IgD-negative memory B cell (primary cell): Measurements from ENCODE around the gene RAB30. TPM values are rescaled to one million over a fixed set of nuclear protein-coding genes. Genes with fewer than 3 reads are reported as not detected.

ENCODE experiments used
- H3K27ac Mint-ChIP-seq, 3 donors: one replicate each; pipeline ENCODE4 v1.8.0; 2020 to 2022; ENCODE audit warnings: mild to moderate bottlenecking in 3 of 3, mixed read lengths in 3 of 3, moderate library complexity in 1 of 3
- H3K27me3 Mint-ChIP-seq: one replicate; pipeline ENCODE4 v1.8.0; 2021; ENCODE audit warnings: mixed read lengths
- H3K36me3 Mint-ChIP-seq: one replicate; pipeline ENCODE4 v1.8.0; 2020; ENCODE audit warnings: mild to moderate bottlenecking, mixed read lengths
- H3K4me1 Mint-ChIP-seq, 3 donors: one replicate each; pipeline ENCODE4 v1.8.0; 2020 to 2022; ENCODE audit warnings: mixed read lengths in 3 of 3, mild to moderate bottlenecking in 1 of 3
- H3K4me3 Mint-ChIP-seq, 4 donors: one replicate each; pipeline ENCODE4 v1.8.0; 2020 to 2022; ENCODE audit warnings: mild to moderate bottlenecking in 4 of 4, mixed read lengths in 4 of 4, moderate library complexity in 3 of 4
- H3K9me3 Mint-ChIP-seq, 3 donors: one replicate each; pipeline ENCODE4 v1.8.0; 2020 to 2021; ENCODE audit warnings: mixed read lengths in 3 of 3, mild to moderate bottlenecking in 1 of 3
- polyA plus RNA-seq: library from polyadenylated mRNA; unstranded; fragments of 300-500 nt; fragmentation: Illumina TruSeq; gene quantifications from one replicate; pipeline ENCODE4 v1.2.3, GENCODE V29; 2021

RAB30 gene
- polyA plus RNA-seq, 1 donor from 2014 or later, result 39.4 TPM

DNA sequence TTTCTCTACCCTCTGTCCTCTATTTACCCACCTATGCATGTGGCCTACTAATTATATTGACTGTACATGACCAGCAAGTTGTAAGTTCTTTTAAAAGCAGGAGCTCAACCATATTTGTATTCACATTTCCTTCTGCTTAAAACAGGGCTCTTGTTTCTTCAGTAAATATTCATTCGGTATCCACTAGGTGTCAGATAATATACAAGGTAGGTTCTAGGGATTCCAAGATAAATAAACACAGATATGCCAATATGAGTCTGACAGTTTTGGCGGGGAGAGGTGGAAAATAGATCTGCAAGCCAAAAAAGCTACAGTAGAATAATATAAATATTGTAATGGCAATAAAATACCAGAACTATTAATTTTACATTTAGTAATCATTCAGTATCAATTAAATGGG lies 15.3 kb upstream of the RAB30 start:
- Mint-ChIP-seq H3K4me3 (no peak overlapping the region), H3K36me3 (no peaks in the 10 kb centered on the region), H3K9me3 (no peaks in the 10 kb centered on the region), H3K27ac (peak overlapping the region in 1 of 3 donors; percentile 7), H3K4me1 (peaks cover 6 to 29% (median 6%) of the 10 kb centered on the region in 3 donors), H3K27me3 (no peaks in the 10 kb centered on the region)

DNA sequence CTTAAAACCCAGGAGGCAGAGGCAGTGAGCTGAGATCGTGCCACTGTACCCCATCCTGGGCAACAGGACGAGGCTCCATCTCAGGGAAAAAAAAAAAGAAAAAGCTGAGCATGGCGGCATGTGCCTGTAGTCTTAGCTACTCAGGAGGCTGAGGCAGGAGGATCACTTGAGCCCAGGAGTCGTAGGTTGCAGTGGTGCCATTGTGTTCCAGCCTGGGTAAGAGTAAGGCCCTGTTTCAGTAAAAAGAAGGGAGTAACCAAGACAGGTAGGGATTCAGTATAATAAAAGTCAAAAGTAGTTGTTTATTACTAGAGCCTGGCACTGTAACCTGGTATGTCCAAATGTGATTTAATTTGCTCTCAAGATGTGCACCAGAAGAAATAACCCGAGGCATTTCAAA lies 8.1 kb upstream of the RAB30 start:
- Mint-ChIP-seq H3K27me3 (no peaks in the 10 kb centered on the region), H3K4me3 (no peak overlapping the region), H3K27ac (peak overlapping the region in 1 of 3 donors; percentile 2), H3K36me3 (no peaks in the 10 kb centered on the region), H3K9me3 (no peaks in the 10 kb centered on the region), H3K4me1 (peaks cover 8 to 20% (median 13%) of the 10 kb centered on the region in 3 donors)

DNA sequence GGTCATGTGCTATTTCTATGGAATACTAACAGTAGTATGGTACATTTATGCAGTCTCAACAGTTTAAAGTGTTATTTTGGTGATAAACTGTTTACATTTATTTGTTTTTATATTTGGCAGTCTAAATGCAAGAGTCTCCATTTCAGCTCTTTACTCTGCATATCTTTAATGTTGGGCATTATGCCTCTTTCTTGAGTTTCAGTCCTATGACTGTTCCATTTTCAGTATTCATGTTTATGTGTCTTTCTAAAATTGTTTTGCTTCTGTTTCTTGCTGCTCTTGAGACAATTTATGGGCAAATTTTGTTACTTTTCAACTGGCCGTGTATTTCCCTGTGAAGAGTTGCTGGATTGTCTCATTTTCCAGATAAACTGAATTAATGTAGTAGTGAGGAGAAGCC lies 6.6 kb upstream of the RAB30 start:
- no peaks in the 10 kb centered on the region for H3K9me3 Mint-ChIP-seq
- peaks cover 14 to 28% (median 21%) of the 10 kb centered on the region in 3 donors for H3K4me1 Mint-ChIP-seq
- H3K27me3 Mint-ChIP-seq, result no peaks in the 10 kb centered on the region
- peak overlapping the region; percentile 42 to 89 (median 61) for H3K27ac Mint-ChIP-seq
- H3K36me3 Mint-ChIP-seq, result peaks cover 4% of the 10 kb centered on the region
- H3K4me3 Mint-ChIP-seq, result peak overlapping the region in 1 of 4 donors; percentile 44

DNA sequence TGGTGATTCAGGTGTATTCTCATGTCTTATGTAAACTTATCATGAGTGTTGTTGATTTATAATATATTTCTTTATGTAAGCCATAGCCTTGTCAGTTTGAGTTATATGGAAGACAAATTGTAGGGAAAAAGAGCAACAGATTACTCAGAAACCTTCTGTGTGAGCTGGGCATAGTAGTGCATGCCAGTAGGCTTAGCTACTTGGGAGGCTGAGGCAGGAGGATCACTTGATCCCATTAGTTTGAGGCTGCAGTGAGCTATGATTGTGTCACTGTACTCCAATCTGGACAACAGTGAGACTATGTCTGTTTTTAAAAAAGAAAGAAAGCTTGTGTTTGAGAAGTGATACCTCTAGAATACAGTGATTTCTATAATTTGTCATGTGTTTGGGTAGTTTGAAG lies 2.2 kb upstream of the RAB30 start:
- Mint-ChIP-seq H3K9me3 (no peaks in the 10 kb centered on the region), H3K27me3 (no peaks in the 10 kb centered on the region), H3K27ac (no peak overlapping the region), H3K36me3 (peaks cover 4% of the 10 kb centered on the region), H3K4me3 (no peak overlapping the region), H3K4me1 (peaks cover 18 to 36% (median 33%) of the 10 kb centered on the region in 3 donors)

DNA sequence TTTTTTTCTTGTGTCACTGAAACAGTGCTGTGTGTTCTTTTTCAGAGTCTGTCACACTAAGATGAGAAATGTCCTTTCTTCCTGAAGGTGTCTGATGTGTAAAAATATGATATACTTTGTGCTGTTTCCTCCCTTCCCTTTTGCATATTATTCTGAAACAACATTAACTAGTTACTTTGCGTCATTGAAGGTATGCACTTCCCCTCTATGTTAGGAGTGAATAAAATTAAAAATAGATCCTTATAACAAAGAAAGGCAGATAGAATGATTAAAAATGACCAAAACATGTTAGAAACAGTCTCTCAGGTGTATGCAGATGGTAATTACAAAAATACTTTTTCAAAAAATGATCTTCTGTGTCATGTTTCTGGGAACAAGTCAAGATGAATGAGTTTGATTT lies 1.6 kb upstream of the RAB30 start:
- H3K27me3 Mint-ChIP-seq, result no peaks in the 10 kb centered on the region
- peaks cover 4% of the 10 kb centered on the region for H3K36me3 Mint-ChIP-seq
- no peak overlapping the region for H3K4me3 Mint-ChIP-seq
- H3K4me1 Mint-ChIP-seq, result peaks cover 25 to 39% (median 35%) of the 10 kb centered on the region in 3 donors
- no peaks in the 10 kb centered on the region for H3K9me3 Mint-ChIP-seq
- no peak overlapping the region for H3K27ac Mint-ChIP-seq

DNA sequence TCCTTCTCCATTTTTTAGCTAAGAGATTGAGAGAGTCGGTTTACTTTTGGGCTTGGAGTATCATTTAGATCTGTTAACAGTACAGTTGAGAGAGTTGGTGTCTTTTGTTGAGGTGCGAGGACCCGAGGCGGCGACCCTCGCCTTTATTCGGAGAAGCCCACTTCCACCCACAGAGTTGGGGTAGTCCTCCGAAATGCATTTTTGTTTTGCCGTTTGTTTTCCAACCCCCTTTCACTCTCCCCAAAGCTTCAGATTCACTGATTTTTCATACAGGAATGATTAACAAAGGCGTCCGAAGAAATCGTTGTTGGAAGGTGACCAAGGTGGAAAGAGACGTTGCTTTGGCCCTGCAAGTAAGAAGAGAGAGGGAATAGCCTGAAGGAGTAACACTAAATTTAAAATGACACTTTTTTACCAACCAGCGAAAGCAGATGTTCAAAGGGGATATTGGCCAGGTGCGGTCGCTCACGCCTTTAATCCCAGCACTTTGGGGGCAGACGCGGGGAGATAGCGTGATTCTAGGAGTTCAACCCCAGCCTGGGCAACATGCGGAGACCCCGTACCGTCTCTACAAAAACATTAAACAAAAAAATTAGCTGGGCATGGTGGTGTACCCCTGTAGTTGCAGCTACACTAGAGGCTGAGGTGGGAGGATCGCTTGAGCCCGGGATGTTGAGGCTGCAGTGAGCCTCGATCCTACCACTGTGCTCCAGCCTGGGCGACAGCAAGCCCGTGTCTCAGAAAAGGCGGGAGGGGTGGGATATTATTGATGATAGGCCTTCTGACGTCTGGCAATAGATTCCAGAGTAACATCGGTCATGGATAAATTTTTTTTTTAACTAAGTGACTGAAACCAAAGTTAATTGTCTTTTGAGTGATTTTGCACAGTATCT lies 899 bp upstream of the RAB30 start:
- peaks cover 26 to 42% (median 39%) of the 10 kb centered on the region in 3 donors for H3K4me1 Mint-ChIP-seq
- H3K4me3 Mint-ChIP-seq, result no peak overlapping the region
- H3K27ac Mint-ChIP-seq, result no peak overlapping the region
- H3K27me3 Mint-ChIP-seq, result no peaks in the 10 kb centered on the region
- H3K9me3 Mint-ChIP-seq, result no peaks in the 10 kb centered on the region
- peaks cover 4% of the 10 kb centered on the region for H3K36me3 Mint-ChIP-seq

DNA sequence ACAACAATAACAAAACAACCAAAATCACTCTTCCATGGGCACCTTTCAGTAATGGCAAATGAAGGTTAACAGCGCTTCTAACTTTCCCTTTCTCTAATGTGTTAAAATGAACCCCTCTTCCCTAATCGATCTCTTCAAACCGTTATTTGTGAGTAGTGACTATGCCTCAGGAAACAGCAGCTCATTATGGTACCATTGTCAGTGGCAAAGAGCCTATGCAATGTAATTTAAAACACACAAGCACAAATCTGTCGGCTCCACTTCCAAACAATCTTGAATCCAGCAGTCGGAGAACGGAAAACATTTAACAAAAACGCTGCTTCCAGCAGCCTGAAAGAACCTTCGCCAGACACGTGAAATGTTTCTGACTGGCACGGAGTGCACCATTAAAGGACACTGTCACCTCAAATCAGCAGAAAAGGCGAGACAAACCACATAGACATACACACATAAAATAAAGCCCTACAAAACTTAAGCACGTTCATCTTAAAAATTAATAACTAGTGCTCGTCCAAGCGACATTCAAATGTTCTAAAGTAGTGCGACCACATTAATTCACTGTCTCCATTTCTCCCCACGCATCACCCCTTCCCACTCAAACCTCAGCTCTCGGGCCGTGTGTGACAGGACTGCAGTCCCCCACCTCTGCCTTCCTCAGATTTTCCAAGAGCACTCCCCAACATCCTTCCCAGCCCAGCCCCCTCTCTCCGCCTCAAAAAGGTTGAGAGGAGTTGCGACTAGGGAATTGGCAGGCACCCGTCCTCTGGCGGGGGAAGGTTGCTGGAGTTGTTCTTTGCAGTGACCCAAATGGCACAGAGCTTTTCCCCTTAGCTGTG lies 748 bp downstream of the RAB30 start:
- no peaks in the 10 kb centered on the region for H3K27me3 Mint-ChIP-seq
- peaks cover 26 to 53% (median 51%) of the 10 kb centered on the region in 3 donors for H3K4me1 Mint-ChIP-seq
- H3K27ac Mint-ChIP-seq, result no peak overlapping the region

DNA sequence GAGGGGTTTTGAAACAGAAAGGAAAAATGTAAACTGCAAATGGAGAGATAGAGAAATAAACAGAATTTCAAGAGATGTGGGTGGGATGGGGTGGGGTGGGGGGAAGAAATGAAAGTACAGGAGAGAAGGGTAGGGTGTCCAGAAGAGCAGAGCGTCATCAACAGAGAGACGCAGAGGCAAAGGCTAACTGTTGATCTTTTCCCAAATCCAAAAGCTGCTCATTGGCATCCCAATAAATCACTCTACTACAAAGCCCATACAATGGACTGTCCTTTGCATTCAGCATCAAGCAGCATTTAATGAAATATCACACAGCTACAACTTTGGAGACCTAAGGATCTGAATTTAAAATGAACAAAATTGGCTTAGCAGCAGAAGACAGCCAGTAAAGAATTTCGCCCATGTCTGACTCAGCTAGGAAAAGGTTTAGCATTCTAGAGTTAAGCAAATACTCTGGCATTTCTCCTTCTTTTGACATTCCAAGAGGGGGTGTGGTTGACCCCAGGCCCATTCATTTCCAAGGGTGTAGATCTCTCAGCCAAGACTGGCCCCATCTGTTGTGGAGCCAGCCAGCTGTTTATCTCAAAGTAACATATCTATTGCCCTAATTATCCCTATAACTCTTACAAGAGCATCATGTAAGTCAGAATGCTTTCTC lies 1.5 kb downstream of the RAB30 start:
- peaks cover 4% of the 10 kb centered on the region for H3K36me3 Mint-ChIP-seq
- no peak overlapping the region for H3K4me3 Mint-ChIP-seq
- no peaks in the 10 kb centered on the region for H3K27me3 Mint-ChIP-seq
- no peaks in the 10 kb centered on the region for H3K9me3 Mint-ChIP-seq
- peaks cover 26 to 56% (median 56%) of the 10 kb centered on the region in 3 donors for H3K4me1 Mint-ChIP-seq
- peak overlapping the region; percentile 81 to 92 (median 86) for H3K27ac Mint-ChIP-seq

More for the DNA sequence above, 748 bp downstream of the RAB30 start:
- Mint-ChIP-seq H3K36me3 (peaks cover 4% of the 10 kb centered on the region), H3K9me3 (no peaks in the 10 kb centered on the region), H3K4me3 (no peak overlapping the region)

DNA sequence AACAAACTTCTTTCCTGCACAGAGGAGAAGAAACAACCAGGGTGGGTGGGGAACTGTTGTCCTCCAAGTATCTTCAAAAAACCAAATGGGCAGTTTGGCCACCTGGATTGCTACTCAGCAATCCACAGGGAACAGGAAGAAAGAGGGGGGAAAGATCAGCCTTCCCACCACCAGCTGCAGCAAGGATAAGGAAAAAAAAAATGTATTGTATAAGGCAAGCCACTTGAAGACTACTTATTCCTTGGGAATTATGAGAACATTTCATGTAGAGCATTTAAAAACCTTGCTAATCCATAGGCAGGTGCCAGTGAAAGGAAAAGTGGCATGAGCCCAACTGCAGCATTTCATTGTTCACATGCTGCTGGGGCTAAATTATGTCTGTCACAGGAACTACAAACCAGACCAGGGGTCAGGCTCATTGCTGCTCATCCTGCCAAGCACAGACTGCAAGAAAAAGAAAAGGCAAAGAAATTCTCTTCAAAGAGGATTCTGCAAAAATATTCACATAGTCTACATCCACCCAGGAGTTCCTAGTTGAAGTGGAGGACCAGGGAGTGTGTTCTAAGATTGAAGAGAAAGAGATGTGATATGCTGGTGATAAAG lies 2.2 kb downstream of the RAB30 start:
- Mint-ChIP-seq H3K27me3 (no peaks in the 10 kb centered on the region), H3K4me1 (peaks cover 31 to 58% (median 57%) of the 10 kb centered on the region in 3 donors), H3K36me3 (peaks cover 6% of the 10 kb centered on the region), H3K9me3 (no peaks in the 10 kb centered on the region), H3K27ac (peak overlapping the region; percentile 68 to 92 (median 86)), H3K4me3 (no peak overlapping the region)

DNA sequence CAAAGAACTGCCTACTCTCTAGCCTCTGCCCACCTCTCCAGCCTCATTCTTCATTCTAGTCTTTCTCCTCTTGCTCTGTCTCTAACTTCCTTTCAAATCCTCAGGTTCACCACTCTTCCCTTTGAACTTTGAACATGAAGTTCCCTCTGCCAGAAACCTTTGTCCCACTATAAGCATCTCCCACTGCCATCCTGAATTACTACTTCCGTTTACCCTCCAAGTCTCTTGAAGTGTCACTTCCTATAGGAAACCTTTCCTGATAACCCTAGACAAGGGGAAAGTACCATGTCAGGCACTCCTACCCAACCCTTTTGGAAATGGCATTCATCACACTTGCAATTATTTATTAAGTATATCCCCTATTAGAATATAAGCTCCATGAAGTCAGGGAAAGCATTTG lies 3.1 kb downstream of the RAB30 start:
- Mint-ChIP-seq H3K36me3 (peaks cover 6% of the 10 kb centered on the region), H3K27me3 (no peaks in the 10 kb centered on the region), H3K4me1 (peaks cover 32 to 61% (median 60%) of the 10 kb centered on the region in 3 donors), H3K9me3 (no peaks in the 10 kb centered on the region), H3K4me3 (peak overlapping the region in 1 of 4 donors; percentile 6), H3K27ac (peak overlapping the region; percentile 36 to 86 (median 55))

DNA sequence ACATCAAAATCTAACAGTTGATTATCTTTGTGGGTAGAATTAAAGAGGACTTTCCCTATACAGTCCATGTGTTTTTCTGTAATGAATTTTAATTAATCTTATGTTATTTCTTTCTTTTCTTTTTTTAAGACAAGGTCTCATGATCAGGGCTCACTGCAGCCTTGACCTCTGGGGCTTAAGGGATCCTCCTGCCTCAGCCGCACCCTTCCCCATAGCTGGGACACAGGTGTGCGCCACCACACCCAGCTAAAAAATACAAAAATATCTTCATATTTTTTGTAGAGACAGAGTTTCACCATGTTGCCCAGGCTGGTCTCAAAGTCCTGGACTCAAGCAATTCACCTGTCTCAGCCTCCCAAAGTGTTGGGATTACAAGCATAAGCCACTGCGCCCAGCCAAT lies 7.7 kb downstream of the RAB30 start:
- H3K4me1 Mint-ChIP-seq, result peaks cover 47 to 76% (median 71%) of the 10 kb centered on the region in 3 donors
- peak overlapping the region; percentile 81 to 95 (median 90) for H3K4me3 Mint-ChIP-seq
- H3K9me3 Mint-ChIP-seq, result peaks cover 0 to 4% (median 0%) of the 10 kb centered on the region in 3 donors
- H3K27me3 Mint-ChIP-seq, result no peaks in the 10 kb centered on the region
- H3K36me3 Mint-ChIP-seq, result peaks cover 16% of the 10 kb centered on the region
- H3K27ac Mint-ChIP-seq, result peak overlapping the region; percentile 97 to 98 (median 98)

DNA sequence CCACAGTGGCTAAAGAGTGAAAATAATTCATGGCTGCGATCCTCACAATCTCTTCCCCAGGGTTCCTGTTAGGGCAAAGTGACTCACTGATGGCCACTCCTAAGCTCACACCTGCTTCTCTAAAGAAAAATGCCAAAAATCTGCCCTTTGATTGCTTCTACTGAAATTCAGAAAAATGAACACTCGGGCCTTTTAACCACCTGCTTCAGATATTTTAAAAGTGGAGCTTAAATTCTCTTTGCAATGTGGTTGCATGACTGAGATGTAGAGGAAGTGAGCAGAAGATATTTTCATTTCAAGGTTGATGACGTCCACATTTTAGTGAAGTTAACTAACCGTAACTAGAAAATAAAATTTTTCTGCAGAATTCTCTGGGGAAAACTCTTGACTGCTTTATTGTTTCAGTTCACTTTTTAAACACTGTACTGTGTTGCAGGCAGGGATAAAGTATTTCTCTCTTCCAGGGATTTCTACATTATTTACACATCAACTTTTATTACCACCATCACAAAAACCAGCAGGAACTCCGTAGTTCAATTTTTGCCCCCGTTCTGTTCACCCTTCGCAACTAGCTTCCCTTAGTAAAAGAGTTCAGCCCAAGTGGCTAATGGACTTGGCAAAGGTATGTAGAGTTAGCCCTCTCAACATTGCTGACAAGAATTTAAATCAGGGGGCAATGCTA lies 8.5 kb downstream of the RAB30 start:
- H3K4me3 Mint-ChIP-seq, result peak overlapping the region; percentile 81 to 95 (median 90)
- no peaks in the 10 kb centered on the region for H3K27me3 Mint-ChIP-seq
- H3K9me3 Mint-ChIP-seq, result peaks cover 0 to 4% (median 0%) of the 10 kb centered on the region in 3 donors
- H3K36me3 Mint-ChIP-seq, result peaks cover 17% of the 10 kb centered on the region
- H3K4me1 Mint-ChIP-seq, result peaks cover 39 to 74% (median 69%) of the 10 kb centered on the region in 3 donors
- peak overlapping the region; percentile 97 to 98 (median 98) for H3K27ac Mint-ChIP-seq

DNA sequence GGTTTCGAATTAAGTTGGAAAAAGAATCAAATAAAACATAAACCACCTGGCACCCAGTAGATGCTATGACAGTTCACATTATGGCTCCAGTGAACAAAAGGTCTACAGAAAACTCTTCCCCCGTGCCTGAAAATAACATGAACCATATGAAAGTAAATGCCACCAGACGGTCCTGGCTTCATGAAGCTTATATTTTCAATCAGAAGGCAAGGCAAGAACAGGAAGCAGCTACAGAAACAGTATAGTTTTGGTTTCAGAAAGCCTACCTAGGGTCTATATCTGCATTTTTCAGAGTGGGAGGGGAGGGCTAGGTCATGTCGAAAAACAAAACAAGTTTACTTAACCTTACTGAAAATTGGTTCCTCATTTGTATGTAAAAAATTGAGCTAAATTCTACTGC lies 9.8 kb downstream of the RAB30 start:
- Mint-ChIP-seq H3K36me3 (peaks cover 17% of the 10 kb centered on the region), H3K4me3 (peak overlapping the region; percentile 72 to 95 (median 86)), H3K27ac (peak overlapping the region; percentile 97 to 98 (median 98)), H3K27me3 (no peaks in the 10 kb centered on the region), H3K4me1 (peaks cover 37 to 68% (median 66%) of the 10 kb centered on the region in 3 donors), H3K9me3 (peaks cover 0 to 4% (median 0%) of the 10 kb centered on the region in 3 donors)

DNA sequence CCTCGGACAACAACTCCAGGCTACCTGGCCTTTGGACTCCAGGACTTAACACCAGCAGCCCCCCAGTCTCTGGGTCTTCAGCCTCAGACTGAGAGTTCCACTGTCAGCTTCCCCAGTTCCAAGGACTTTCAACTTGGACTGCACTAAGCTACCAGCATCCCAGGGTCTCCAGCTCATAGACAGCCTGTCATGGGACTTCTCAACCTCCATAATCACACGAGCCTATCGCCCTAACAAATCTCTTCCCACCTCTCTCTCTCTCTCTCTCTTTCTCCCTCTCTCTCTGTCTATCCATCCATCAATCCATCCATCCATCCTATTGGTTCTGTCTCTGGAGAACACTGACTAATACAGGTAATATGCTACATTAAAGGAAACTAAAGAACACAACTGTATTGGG lies 10.7 kb downstream of the RAB30 start:
- Mint-ChIP-seq H3K27ac (peak overlapping the region; percentile 49 to 98 (median 97)), H3K36me3 (peaks cover 18% of the 10 kb centered on the region), H3K4me3 (peak overlapping the region in 2 of 4 donors; percentile 43 to 76), H3K9me3 (peaks cover 0 to 4% (median 0%) of the 10 kb centered on the region in 3 donors), H3K27me3 (no peaks in the 10 kb centered on the region), H3K4me1 (peaks cover 42 to 70% (median 66%) of the 10 kb centered on the region in 3 donors)
